NB4 (cell line): Measurements from ENCODE around the gene FOXP2.

ENCODE experiments used
- MYC ChIP-seq: IDR thresholded peaks from 2 replicates; pipeline ENCODE4 v1.6.1; 2011; ENCODE audit warnings: low read depth, low read length
- POLR2A ChIP-seq: IDR thresholded peaks from 2 replicates; pipeline ENCODE4 v1.6.1; 2011; ENCODE audit warnings: mild to moderate bottlenecking; ENCODE audit not compliant: insufficient read length; ENCODE audit errors: extremely low read depth
- TF ChIP-seq, protein P1 (sequence below): IDR thresholded peaks from one replicate; pipeline ENCODE4 v1.5.1; 2012; ENCODE audit warnings: low read depth, low read length
- TF ChIP-seq, protein P2 (sequence below): IDR thresholded peaks from 2 replicates; pipeline ENCODE4 v1.6.1; 2011; ENCODE audit warnings: low read depth, low read length

DNA sequence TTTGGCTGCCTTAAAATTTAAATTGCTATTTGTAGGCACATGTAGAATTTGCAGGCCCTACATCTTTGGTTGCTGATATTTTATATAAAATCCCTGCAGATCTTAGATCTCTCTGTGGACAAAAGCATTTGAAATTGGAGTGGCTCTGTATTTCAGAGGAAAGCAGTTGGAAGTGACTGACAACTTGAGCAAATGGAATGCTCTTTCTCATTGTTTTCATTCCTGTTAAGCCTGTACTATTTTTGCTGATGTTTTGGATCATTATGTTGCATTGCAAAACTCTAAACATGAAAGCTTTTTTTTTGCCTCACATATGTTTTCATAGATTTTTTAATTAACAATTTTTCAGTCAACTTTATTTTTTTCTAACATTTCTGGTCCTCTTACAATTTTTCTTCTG, 256.1 kb downstream of the FOXP2 start:
- TF ChIP-seq, protein P1, sequence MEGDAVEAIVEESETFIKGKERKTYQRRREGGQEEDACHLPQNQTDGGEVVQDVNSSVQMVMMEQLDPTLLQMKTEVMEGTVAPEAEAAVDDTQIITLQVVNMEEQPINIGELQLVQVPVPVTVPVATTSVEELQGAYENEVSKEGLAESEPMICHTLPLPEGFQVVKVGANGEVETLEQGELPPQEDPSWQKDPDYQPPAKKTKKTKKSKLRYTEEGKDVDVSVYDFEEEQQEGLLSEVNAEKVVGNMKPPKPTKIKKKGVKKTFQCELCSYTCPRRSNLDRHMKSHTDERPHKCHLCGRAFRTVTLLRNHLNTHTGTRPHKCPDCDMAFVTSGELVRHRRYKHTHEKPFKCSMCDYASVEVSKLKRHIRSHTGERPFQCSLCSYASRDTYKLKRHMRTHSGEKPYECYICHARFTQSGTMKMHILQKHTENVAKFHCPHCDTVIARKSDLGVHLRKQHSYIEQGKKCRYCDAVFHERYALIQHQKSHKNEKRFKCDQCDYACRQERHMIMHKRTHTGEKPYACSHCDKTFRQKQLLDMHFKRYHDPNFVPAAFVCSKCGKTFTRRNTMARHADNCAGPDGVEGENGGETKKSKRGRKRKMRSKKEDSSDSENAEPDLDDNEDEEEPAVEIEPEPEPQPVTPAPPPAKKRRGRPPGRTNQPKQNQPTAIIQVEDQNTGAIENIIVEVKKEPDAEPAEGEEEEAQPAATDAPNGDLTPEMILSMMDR = no peak
- no peak for TF ChIP-seq POLR2A
- TF ChIP-seq, protein P2, sequence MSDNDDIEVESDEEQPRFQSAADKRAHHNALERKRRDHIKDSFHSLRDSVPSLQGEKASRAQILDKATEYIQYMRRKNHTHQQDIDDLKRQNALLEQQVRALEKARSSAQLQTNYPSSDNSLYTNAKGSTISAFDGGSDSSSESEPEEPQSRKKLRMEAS = no peak
- no peak for TF ChIP-seq MYC
